NCI-H524 treated with DMSO at 0.1 percent for 48 hours (cell line): ENCODE measurements around the gene EREG.
"Not testable (repeated sequence)": the region's sequence is repeated elsewhere in the genome, so short reads cannot be mapped to it uniquely, and the experiment has no call there.

ENCODE experiments used
- DNase-seq: peaks from one replicate; lab custom pipeline; 2025; lab: John Stamatoyannopoulos, UW

Gene EREG

DNA sequence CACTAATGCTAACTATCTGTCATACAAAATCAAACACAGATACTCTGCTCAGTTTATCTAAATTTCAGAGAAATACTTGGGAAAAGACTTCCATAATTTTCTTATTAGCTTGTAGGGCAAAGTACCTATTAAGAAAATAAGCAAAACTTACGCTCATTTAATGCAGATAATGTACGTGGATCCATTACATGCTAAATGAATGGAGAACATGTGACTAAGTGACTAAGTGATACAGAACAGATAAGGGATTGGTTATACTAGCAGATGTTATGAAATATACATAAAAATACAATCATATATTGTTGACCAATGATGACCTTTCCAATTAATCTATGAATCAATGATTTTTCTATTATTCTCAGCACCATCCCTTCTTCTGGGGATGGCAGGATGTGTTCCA, 25.7 kb downstream of the EREG start:
- DNase-seq = no peak

DNA sequence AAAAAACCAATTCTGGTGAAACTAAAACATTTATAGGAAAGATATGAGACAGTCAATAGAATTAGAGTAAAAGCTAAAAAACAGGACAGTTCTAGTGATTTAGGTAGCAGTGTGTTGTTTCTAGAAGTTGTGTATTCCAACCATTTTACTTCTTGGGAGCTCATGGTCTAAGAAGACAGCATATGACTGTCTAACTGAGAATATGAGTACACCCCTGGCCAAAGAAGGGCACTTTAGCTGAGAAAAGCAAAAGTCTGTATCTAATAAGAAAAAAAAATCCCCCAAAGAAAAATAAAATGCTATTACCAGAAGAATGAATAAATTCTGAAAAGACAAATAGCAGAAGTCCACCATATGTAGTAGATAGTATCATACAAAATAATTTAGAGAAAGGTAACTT, 26.4 kb downstream of the EREG start:
- no peak for DNase-seq

DNA sequence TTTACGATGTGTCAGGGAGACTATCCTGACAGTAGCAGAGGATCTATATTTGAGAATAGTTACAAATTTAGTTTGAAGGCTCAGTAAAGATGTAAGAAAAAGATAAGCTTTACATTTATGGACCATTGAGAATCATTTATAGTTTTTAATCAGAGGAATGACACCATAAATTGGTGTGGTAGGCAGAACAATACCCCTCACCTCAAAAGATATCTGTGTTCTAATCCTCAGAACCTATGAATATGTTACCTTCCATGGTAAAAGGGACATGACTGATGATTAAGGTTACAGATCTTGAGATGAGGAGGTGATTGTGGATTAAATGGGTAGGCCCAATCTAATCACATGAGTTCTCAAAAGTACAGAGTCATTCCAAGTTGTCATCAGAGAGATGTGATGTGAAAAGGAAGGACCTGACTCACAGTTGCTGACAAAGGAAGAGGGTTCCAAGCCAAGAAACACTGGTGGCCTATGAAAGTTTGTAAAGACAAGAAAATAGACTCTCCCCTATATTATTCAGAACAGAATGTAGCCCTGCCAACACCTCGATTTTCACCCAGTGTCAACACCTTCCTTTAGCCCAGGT, 27.0 kb downstream of the EREG start:
- no peak for DNase-seq

DNA sequence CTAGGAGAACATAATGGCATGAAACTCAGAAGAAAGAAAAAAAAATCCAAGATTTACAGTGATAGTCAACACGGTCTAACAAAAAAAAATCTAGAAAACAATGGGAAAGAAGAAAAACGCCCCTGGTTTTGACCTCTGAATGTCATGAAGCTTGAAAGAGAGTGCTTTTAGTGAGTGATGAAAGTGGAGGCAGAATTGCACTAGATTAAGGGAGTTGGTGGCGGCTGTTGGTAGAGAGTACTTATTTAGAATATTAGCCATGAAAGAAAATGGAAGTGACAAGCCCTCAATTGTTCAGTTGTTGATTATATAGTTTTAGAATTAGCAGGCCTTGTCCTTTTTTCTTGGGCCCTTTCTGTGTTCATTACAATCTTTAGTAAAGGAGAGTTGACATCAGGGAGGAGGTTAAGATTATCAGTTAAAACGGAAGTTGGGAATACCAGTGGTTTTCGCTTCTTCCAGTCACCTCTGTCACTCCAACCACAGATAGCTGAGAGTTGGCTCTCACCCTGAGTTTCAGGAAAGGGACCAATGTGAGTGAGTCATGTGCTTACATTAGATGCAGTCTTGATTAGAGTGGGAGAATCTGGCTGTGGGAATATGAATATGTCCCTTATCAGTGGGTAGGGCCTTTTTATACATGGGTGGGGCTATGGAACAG, 29.7 kb downstream of the EREG start:
- DNase-seq = no peak

DNA sequence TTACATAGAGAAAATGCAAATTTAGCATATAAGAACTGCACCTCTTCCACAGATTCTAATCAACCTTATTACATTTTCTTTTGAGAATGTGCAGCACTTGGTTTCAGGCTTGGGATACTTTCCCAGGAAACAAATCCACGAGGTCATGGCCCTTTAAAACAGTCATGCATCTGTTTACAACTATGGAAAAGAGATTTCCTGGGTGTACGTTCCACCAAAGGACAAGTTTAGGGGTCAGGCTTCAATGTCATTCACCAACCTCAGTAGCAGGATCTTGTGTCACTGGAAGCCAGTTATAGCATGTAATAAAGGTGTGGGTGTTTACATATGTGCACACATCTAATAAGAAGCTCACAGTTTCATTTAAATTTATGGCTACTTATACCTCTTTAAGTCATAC, 30.7 kb downstream of the EREG start:
- no peak for DNase-seq

DNA sequence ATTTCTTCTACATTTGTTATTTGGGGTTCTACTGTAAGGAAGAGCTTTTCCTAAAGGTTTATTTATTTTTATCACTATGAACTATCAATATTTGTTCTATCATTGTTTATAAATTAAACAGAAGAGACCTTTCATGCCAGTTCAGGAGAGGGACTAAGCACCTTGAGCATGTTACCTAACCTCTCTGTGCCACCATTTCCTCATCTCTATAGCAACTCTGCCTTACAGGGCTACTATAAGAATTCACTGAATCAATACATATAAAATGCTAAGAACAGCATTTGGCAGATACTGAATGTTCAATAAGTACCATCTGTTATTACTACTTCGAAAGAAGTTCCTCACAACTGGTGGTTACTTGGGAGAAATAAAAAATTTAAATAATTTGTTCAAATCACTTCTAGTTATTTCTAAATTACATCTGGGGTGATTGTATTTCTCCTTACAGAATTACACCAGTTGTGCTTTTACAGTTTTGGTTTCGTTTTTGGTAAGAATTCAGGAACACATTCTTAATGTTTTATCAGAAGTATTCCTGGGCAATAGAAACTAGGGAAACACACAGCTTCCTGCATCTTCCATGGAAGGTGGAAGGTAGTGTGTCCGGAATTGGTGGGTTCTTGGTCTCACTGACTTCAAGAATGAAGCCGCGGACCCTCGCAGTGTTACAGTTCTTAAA, 32.9 kb downstream of the EREG start:
- no peak for DNase-seq

DNA sequence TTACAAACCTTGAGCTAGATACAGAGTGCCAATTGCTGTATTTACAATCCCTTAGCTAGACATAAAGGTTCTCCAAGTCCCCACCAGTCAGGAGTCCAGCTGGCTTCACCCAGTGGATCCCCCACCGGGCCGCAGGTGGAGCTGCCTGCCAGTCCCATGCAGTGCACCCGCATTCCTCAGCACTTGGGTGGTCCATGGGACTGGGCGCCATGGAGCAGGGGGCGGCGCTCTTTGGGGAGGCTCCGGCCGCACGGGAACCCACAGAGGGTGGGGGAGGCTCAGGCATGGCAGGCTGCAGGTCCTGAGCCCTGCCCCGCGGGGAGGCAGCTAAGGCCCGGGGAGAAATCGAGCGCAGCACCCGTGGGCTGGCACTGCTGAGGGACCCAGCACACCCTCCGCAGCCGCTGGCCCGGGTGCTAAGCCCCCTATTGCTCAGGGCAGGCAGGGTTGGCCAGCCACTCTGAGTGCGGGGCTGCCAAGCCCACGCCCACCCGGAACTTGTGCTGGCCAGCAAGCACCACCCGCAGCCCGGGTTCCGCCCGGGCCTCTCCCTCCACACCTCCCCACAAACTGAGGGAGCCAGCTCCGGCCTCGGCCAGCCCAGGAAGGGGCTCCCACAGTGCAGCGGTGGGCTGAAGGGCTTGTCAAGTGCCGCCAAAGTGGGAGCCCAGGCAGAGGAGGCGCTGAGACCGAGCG, 34.1 kb downstream of the EREG start:
- not testable (repeated sequence) for DNase-seq

DNA sequence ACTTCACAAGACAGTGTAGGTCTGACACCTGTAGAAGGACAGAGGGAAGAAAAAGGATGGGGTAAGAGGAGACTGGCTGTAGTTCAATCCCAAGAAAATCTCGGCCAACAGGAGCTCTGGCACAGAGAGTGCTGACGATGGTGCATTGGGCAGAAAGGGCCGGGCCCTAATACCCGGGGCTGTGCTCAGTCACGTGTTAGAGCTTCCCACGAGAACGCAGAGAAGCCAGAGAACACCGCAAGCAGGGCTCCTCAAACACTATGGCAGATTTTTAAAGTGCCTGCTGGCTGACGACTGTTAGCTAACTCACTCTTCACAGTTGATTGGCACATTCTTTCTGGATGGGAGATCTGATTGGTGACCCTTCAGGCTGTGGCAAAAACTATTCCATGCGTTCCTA, 35.5 kb downstream of the EREG start:
- DNase-seq = no peak

DNA sequence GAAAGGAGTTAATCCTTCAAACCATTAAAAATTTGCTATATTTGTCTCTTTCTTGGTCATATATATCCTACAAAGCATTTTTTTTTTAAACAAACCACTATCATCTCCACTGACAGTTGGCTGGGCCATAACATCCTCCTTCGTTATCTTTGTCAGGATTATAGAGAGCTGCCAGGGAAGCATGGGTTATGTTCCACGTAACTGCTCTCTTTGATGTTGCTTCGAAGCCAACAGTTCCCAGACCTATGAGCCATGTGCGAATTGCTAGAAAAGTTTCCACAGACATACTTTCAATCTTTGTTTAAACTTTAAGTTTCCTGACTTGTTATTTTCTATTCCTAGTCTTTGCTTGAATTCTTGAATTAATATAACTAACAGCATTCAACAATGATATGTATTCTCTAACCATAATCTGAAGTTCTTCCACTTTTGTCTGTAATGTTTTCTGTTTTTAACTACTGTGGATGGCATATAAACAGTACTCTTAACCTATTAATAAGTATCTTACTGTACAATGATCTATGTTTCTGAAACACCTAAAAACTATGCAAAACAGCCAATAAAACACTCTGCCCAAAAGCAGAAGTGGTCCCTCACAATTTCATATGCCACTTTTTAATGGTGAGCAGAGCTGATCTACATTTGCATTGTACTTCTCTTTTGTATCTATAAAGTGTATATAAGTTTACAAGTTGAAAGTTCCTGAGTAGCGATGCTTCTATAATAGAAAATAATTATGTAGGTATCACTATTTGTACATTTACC, 37.9 kb downstream of the EREG start:
- no peak for DNase-seq

DNA sequence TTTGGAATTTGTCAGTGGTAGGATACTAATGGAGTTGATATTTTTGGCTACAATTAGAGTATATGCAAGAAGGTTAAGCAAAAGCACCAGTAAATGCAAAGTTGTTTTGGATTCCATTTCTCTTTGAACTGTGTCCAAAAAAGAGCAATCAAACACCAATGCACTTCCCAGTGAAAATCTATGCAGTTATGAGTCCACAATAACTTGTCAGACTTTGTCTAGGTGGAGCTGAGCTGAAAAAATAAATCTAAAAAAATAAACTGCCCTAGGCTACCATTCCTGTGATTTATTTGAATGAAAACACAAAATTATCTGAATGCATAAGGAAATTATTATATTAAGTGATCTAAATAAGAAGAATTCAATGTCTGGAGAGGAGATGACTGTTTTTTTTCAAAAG, 42.9 kb downstream of the EREG start:
- DNase-seq = no peak

DNA sequence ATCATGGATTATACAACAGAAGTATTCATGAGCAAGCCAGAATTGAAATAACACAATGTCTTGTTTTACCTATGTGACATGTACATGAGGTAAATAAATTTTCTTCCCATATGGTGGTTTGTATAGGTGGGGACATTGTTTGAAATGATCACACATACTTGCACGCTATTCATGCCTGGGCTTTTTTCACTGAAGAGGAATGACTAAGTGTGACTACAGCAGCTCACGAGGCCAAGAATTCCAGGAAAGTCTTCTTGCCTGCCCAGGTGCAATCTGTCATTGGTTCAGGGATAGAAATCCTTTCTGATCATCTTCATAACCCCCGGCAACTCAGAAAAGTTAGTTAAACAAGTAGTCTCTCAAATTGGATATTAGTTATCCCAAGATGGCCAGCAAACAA, 43.7 kb downstream of the EREG start:
- DNase-seq = no peak

DNA sequence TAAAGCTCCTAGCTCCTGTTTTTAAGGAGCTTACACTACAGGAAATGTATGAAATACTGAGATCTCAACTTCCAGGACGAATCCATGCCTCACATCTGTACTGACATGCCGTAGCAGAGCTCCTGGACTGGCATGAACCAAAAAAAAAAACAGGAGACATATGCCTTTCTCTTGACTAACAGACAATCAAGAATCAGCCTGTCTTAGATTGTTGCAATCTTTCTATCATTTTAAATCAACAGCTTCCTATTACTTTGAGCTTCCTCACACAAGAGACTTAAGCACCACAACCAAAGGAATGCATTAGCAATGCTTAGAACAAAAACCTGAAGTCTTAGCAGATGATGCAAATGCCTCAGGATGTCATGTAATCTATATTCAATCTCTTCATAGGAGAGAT, 45.3 kb downstream of the EREG start:
- DNase-seq = no peak

DNA sequence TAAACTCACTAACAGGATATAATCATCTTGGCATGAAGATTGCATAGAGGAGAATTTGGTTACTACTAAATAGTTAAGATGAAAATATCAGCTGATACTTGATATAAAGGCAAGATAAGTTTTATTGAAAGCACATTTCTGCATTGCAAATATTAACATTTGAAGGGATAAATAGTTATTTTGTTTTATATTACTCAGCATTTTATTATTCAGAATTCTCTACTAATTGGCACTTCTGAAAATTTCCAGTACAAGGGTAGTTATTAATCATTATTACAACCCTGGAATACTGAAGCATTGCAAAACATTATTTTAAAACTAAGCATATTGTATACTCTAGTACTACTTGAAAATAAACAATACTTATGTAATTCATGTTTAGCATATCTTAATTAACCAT, 47.3 kb downstream of the EREG start:
- DNase-seq = no peak

DNA sequence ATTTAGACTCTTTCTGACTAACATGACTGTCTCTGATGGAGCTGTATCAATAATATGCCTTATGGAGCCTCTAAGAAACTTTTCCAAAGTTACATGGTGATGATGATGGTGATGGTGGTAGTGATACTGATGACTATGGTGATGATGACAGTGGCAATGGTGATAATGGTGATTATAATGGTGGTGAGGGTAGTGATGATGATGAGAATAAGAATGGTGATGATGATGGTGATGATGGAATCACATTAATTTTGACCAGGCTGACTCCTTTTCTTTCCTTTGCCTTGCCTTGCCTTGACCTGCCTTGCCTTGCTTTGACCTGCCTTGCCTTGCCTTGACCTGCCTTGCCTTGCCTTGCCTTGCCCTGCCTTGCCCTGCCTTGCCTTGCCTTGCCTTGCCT, 48.3 kb downstream of the EREG start:
- DNase-seq = no peak

DNA sequence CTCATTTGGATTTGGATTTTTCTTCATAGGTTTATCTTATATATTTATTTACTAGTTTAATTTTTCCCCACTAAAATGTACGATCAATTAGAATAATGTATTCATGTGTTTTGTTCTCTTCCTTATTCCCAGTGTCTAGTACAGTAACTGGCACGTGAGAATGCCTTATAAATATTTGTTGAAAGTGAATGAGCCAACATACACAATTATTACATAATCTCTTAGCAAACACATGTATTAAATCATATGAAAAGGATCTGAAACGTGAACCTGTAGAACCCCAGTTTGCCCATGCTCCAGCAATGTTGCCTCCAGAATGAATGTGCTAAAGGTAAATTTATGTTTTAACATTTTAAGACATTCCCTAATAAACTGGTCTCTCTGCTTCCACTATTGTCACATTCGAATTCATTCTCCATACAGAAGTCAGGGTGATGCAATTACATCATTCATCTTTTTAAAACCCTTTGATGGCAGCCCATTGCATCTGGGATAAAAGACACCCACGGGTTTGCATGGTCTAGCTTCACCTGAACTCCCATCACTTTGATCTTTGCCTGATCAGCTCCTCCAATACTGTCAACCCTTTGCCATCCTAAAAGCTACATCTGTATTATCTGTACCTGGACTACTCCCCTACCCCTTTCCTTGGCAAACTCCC, 49.3 kb downstream of the EREG start:
- no peak for DNase-seq

DNA sequence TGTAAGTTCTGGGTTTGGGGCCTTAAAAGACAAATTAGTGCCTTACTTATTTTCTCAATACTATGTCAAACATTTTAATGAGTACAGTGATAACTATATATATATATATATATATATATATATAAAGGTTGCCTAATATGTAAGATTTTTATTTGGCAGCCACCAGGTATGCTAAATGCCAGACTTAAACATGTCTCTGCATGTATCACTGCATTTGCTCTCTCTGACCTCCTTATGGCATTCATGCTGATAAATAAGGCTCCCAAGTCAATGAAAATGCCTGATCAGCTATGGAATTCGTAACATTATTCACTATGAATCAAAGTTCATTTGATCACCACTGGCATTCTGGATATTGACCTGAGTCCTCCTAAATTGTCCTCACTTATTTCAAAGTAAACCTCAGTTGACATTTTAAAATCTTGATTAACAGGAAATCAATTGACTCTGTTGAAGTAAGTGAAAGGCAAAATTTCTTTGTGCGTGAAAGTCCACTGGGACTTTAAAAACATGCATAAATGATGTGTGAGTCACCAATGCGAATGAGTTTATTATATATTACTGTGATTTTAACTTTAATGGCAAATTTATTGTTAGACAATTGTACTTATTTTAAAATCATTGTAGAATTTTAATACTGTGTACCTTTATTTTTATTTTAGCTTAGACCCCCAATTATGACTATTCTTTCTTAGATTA, 50.8 kb downstream of the EREG start:
- DNase-seq = no peak

DNA sequence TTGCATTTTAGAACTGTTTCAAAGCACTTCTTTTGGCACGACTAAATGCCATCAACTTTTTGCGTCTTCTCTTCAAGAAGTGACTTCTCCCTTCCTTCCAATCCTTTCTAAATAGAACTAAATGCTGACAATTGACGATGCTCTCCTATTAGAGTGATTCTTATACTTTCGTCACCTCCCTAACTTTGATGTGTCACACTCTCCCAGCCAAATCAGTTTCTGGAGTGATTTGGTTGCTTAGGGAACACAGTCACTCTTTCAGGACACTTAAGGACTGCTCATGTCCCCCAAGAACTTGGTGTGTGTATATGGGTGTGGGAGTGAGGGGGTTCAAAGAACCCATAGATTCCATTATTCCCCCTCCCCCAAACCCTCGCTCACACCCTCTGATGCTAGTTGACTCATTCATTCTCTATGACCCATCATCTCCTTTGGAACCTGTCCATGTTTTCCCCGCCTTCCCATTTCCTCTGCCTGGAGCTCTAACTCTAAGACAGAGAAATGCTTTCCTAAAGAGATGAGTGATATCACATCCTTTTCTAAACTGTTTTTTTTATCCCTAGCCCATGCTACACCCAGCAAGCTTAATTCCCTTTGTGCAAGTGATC, 53.2 kb downstream of the EREG start:
- DNase-seq = no peak

DNA sequence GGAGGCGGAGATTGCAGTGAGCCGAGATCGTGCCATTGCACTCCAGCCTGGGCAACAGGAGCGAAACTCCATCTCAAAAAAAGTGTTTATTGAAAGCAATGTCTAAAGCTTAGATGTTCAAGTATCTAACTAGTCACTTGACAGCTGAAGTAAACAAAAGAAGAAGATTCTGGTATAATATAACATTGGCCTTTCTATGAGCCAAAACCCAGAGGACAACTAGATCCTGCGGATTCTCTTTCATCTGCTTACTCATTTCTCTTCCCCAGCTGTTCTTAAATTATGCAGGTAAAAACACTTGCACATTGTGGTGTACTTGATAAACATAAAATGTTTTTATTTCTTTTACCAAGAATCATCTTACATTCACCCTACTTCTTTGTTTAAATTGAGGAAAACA, 55.9 kb downstream of the EREG start:
- no peak for DNase-seq

DNA sequence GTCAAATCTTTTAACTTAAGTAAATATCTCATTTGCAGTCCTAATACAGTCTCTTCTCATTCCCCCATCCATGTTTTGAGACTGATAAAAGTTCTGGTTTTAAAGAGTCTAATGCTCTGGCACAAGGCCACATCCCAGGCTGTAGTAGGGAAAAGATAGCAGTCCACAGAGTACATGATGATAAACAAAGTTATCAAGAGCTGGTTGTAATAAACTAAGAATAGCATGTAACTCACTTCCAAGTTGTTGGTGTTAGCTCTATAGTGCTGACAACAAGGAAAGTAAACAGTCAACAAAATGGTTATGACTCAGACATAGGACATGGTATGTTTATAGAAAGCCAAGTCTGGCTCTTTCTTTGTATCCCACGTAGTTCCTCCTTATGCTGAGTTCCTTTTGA, 58.2 kb downstream of the EREG start:
- no peak for DNase-seq

DNA sequence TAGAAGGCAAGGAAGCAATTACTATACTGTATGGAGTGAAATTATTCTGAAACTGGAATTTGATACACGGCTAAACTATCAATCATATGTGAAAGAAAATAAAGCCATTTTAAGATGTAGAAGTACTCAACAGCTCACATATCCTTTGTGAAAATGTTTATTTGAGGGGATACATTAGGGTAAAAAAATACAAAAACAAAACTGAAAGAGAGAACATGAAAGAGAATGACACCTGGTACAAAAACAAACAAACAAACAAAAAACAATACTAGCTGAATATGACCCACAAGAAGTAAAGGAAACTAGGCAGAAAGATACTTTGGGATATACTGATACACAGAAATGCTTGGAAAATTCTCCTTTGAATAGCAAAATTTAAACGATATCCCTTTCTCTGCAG, 59.2 kb downstream of the EREG start:
- no peak for DNase-seq

DNA sequence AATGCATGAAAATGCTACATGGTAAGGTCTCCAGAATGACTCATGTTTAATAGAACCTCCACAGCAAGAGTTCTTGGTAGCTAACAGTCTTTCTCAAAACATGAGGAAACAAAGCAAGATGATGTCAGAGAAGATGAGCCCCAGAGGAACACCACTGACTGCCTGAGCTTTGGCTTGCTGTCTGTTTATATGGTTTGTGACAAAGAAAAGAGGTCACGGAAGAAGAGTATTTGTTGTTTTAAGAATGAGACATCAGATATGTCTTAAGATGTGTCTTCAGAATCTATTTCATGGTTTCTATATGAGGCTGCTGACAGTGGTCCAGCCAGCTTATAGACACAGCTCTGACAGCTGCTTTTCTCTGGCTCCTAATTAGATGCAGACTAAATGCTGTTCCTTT, 61.2 kb downstream of the EREG start:
- DNase-seq = no peak
